Testis (tissue), 2 donors: ENCODE measurements around the gene GPC3.

Experiments used
- POLR2A ChIP-seq: fragments of 450-650 bp; IDR thresholded peaks from one replicate; pipeline ENCODE4 v1.6.1; 2017; ENCODE audit warnings: antibody characterized with exemption, mild to moderate bottlenecking, moderate library complexity
- TF ChIP-seq, protein P1 (sequence below), 3 experiments: fragments of 450-650 bp in 2 of 3; fragments of 200-600 bp in 1 of 3; sonication (generic) in 1 of 3; IDR thresholded peaks; one replicate each; pipeline ENCODE4 v1.5.1; 2016 to 2019; ENCODE audit warnings: antibody characterized with exemption in 3 of 3, mild to moderate bottlenecking in 2 of 3, moderate library complexity in 1 of 3

DNA sequence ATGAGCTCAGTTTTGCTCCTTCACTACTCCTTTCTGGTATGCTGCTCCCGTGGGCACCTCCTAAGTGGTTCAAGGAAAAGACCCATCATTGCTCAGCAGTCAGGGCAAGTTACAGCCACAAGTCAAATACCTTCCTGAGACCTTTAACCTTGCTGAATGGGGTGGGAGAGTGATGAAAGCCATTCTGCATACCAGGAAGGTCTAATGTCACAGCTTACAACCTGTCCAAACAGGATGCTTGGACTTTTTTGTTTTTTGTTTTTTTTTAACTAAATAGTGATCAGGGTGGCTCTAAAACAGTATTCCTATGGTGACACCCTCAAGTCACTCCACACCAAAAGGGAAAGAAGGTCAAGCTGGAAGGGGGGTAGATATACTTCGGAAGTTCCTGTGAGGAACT is 93.1 kb downstream of the GPC3 start:
- TF ChIP-seq, protein P1, sequence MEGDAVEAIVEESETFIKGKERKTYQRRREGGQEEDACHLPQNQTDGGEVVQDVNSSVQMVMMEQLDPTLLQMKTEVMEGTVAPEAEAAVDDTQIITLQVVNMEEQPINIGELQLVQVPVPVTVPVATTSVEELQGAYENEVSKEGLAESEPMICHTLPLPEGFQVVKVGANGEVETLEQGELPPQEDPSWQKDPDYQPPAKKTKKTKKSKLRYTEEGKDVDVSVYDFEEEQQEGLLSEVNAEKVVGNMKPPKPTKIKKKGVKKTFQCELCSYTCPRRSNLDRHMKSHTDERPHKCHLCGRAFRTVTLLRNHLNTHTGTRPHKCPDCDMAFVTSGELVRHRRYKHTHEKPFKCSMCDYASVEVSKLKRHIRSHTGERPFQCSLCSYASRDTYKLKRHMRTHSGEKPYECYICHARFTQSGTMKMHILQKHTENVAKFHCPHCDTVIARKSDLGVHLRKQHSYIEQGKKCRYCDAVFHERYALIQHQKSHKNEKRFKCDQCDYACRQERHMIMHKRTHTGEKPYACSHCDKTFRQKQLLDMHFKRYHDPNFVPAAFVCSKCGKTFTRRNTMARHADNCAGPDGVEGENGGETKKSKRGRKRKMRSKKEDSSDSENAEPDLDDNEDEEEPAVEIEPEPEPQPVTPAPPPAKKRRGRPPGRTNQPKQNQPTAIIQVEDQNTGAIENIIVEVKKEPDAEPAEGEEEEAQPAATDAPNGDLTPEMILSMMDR (IDR thresholded peaks at IDR 0.05): no peak
- TF ChIP-seq POLR2A: no peak
